HepG2 (cell line): Measurements from ENCODE around the gene HNRNPUL2.

Source experiments
- CTCF ChIP-seq: sonication (generic); formaldehyde crosslinking; IDR thresholded peaks from 2 replicates; pipeline ENCODE4 v1.5.0; 2020; ENCODE audit warnings: mild to moderate bottlenecking, missing genetic modification reagents, moderate library complexity
- FOXK2 ChIP-seq: fragments of 450-650 bp; IDR thresholded peaks from 2 replicates; pipeline ENCODE4 v1.6.1; 2016
- GATAD2A ChIP-seq: IDR thresholded peaks from 2 replicates; pipeline ENCODE4 v1.6.1; 2016
- NR2C2 ChIP-seq: sonication (generic); formaldehyde crosslinking; IDR thresholded peaks from 2 replicates; pipeline ENCODE4 v1.4.0; 2020; ENCODE audit warnings: missing genetic modification reagents, mild to moderate bottlenecking, moderate library complexity, borderline replicate concordance
- SRY ChIP-seq: sonication (generic); formaldehyde crosslinking; IDR thresholded peaks from 2 replicates; pipeline ENCODE4 v1.8.0; 2022; ENCODE audit warnings: mild to moderate bottlenecking, missing genetic modification reagents
- TBP ChIP-seq: sonication (generic); formaldehyde crosslinking; IDR thresholded peaks from 2 replicates; pipeline ENCODE4 v1.5.0; 2020; ENCODE audit warnings: missing genetic modification reagents
- ZNF12 ChIP-seq: sonication (generic); formaldehyde crosslinking; IDR thresholded peaks from 2 replicates; pipeline ENCODE4 v1.5.0; 2020; ENCODE audit warnings: missing genetic modification reagents
- TF ChIP-seq, protein P1 (sequence below): sonication (generic); formaldehyde crosslinking; IDR thresholded peaks from 2 replicates; pipeline ENCODE4 v1.4.0; 2020; ENCODE audit warnings: mild to moderate bottlenecking, missing genetic modification reagents
- TF ChIP-seq, protein P2 (sequence below): sonication (generic); formaldehyde crosslinking; IDR thresholded peaks from 2 replicates; pipeline ENCODE4 v1.8.1; 2023; ENCODE audit warnings: mild to moderate bottlenecking, inconsistent platforms, moderate library complexity, missing genetic modification reagents, borderline replicate concordance

DNA sequence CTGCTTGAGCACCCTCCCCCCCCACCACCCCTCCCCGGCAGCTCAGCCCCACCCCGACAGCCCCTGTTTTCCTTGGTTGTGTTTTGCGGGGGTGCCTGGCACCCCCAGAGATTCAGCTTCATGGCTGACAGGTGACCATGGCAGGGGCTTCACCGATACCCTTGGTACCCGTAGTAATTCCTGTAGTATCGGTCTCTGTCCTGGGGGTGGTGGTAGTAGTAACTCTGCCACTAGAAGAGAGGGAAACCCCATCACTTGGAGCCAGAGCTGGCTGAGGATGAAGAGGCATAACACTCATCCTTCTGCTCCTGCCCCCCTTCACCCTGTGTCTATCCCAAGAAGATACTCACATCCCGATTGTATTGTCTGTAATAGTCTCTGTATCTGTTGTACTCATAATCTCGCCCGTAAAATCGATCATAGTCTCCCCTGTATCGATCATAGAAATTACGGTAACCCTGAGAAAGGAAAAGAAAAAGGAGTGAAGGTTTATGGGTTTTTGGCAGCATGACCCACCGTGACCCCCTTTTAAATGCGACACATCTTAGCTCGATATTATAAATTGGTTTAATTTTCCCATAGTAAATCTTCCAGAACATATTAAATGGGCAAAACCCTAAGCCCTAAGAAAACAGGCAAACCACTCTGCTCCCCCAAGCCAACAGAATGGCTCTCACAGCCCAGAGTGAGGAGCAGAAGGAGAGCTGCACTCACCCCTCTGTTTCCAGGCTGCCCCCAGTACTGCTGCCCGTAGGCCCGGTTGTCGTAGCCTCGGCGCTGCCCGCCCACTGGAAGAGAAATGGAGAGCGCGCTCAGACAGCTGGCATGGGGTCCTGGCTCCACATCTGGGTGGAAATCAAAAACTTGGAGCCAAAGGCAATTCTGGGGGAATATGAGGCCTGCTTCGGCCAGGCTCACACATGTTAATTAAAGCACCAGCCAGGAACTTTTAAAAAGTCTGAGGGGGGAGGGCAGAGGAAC lies 11.8 kb downstream of the HNRNPUL2 start:
- TF ChIP-seq, protein P1, sequence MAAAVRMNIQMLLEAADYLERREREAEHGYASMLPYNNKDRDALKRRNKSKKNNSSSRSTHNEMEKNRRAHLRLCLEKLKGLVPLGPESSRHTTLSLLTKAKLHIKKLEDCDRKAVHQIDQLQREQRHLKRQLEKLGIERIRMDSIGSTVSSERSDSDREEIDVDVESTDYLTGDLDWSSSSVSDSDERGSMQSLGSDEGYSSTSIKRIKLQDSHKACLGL: no peak
- TF ChIP-seq CTCF: no peak
- no peak for TF ChIP-seq TBP (CRISPR knock-in tag)
- TF ChIP-seq FOXK2: no peak
- TF ChIP-seq SRY (CRISPR knock-in tag): no peak
- TF ChIP-seq ZNF12 (CRISPR knock-in tag): no peak
- no peak for TF ChIP-seq GATAD2A
- TF ChIP-seq, protein P2, sequence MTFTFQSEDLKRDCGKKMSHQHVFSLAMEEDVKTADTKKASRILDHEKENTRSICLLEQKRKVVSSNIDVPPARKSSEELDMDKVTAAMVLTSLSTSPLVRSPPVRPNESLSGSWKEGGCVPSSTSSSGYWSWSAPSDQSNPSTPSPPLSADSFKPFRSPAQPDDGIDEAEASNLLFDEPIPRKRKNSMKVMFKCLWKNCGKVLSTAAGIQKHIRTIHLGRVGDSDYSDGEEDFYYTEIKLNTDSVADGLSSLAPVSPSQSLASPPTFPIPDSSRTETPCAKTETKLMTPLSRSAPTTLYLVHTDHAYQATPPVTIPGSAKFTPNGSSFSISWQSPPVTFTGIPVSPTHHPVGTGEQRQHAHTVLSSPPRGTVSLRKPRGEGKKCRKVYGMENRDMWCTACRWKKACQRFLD: no peak
- no peak for TF ChIP-seq NR2C2
